Neuronal stem cell (in vitro differentiated cells): ENCODE results near the gene MAP9.
"Not testable (repeated sequence)": the region's sequence is repeated elsewhere in the genome, so short reads cannot be mapped to it uniquely, and the experiment has no call there.

ENCODE experiments used
- DNase-seq: peaks from one replicate; pipeline ENCODE4 v3.0.0-alpha.2; 2013; ENCODE audit warnings: low spot score
- H2AFZ ChIP-seq: one replicate; pipeline ENCODE4 v1.6.1; 2013; ENCODE audit warnings: mild to moderate bottlenecking, low read length, inconsistent platforms
- H2AK5ac ChIP-seq: 2 replicates; pipeline ENCODE4 v1.6.1; 2013; ENCODE audit warnings: low read depth, mild to moderate bottlenecking, inconsistent platforms, low read length, moderate library complexity, mixed read lengths
- H2BK120ac ChIP-seq: 2 replicates; pipeline ENCODE4 v1.6.1; 2013; ENCODE audit warnings: low read depth, mild to moderate bottlenecking, inconsistent platforms, low read length, moderate library complexity, mixed read lengths
- H2BK12ac ChIP-seq: one replicate; pipeline ENCODE4 v1.6.1; 2013; ENCODE audit warnings: low read length, inconsistent platforms
- H2BK15ac ChIP-seq: 2 replicates; pipeline ENCODE4 v1.6.1; 2013; ENCODE audit warnings: mild to moderate bottlenecking, low read length, inconsistent platforms, mixed read lengths
- H2BK5ac ChIP-seq: one replicate; pipeline ENCODE4 v1.6.1; 2013; ENCODE audit warnings: inconsistent platforms, mild to moderate bottlenecking, low read length, moderate library complexity
- H3K14ac ChIP-seq: one replicate; pipeline ENCODE4 v1.6.1; 2013; ENCODE audit warnings: low read length, inconsistent platforms
- H3K18ac ChIP-seq: 2 replicates; pipeline ENCODE4 v1.6.1; 2013; ENCODE audit warnings: low read length, inconsistent platforms
- H3K23ac ChIP-seq: 2 replicates; pipeline ENCODE4 v1.6.1; 2013; ENCODE audit warnings: low read depth, mild to moderate bottlenecking, mixed read lengths, low read length, inconsistent platforms; ENCODE audit not compliant: poor library complexity
- H3K27ac ChIP-seq: replicated peaks from 3 replicates; pipeline ENCODE4 v1.5.1; 2013; ENCODE audit warnings: low read length, inconsistent platforms
- H3K27me3 ChIP-seq, 3 experiments: 2 replicates each; pipeline ENCODE4 v1.6.1; 2013; ENCODE audit warnings: low read length in 3 of 3, mild to moderate bottlenecking in 2 of 3, inconsistent platforms in 1 of 3, low read depth in 1 of 3, mixed read lengths in 1 of 3, moderate library complexity in 1 of 3; ENCODE audit not compliant: control insufficient read depth in 3 of 3, insufficient read depth in 3 of 3
- H3K36me3 ChIP-seq, 2 donors: replicated peaks in 1 of 2; 2 replicates each; pipeline ENCODE4 v1.6.1; 2013; ENCODE audit warnings: low read length in 2 of 2; ENCODE audit not compliant: control insufficient read depth in 2 of 2, insufficient read depth in 2 of 2
- H3K4ac ChIP-seq: 2 replicates; pipeline ENCODE4 v1.6.1; 2013; ENCODE audit warnings: inconsistent platforms, mild to moderate bottlenecking, low read length, moderate library complexity
- H3K4me1 ChIP-seq, 2 donors: 1 replicate in 1 of 2; 2 replicates in 1 of 2; pipeline ENCODE4 v1.6.1; 2013; ENCODE audit warnings: low read length in 2 of 2, low read depth in 1 of 2; ENCODE audit not compliant: control insufficient read depth in 2 of 2, insufficient read depth in 1 of 2
- H3K4me2 ChIP-seq: one replicate; pipeline ENCODE4 v1.6.1; 2013; ENCODE audit warnings: mild to moderate bottlenecking, low read length, inconsistent platforms; ENCODE audit not compliant: insufficient read depth, poor library complexity, severe bottlenecking
- H3K4me3 ChIP-seq, 2 donors: 2 replicates each; pipeline ENCODE4 v1.5.1; 2013; ENCODE audit warnings: low read length in 2 of 2, mild to moderate bottlenecking in 2 of 2, inconsistent platforms in 1 of 2, moderate library complexity in 1 of 2
- H3K79me1 ChIP-seq: one replicate; pipeline ENCODE4 v1.6.1; 2013; ENCODE audit warnings: low read depth, mild to moderate bottlenecking, inconsistent platforms, low read length, moderate library complexity
- H3K9ac ChIP-seq: one replicate; pipeline ENCODE4 v1.6.1; 2013; ENCODE audit warnings: mild to moderate bottlenecking, low read depth, low read length, inconsistent platforms; ENCODE audit not compliant: poor library complexity
- H3K9me3 ChIP-seq, 2 donors: replicated peaks in 1 of 2; 2 replicates each; pipeline versions ENCODE3 to v1.6.1; 2013; ENCODE audit warnings: low read length in 2 of 2, mild to moderate bottlenecking in 2 of 2, inconsistent platforms in 1 of 2, low read depth in 1 of 2, mixed read lengths in 1 of 2, moderate library complexity in 1 of 2; ENCODE audit not compliant: control insufficient read depth in 2 of 2, insufficient read depth in 1 of 2
- H4K8ac ChIP-seq: one replicate; pipeline ENCODE4 v1.6.1; 2013; ENCODE audit warnings: low read depth, mild to moderate bottlenecking, inconsistent platforms, low read length, moderate library complexity
- H4K91ac ChIP-seq: one replicate; pipeline ENCODE4 v1.6.1; 2013; ENCODE audit warnings: low read length, low read depth, mild to moderate bottlenecking, inconsistent platforms; ENCODE audit not compliant: poor library complexity
- WGBS, 2 donors: extraction: QIAGEN DNeasy Blood & Tissue Kit; methylation state at CpG; one replicate each; pipeline ENCODE4 v1.1.7; 2013; ENCODE audit warnings: missing lambda C conversion rate in 2 of 2, mixed read lengths in 1 of 2; ENCODE audit not compliant: insufficient read length in 2 of 2, insufficient replicate concordance in 1 of 2; ENCODE audit errors: extremely low coverage in 2 of 2; 5-methylcytosine and 5-hydroxymethylcytosine counted together

The MAP9 gene

DNA sequence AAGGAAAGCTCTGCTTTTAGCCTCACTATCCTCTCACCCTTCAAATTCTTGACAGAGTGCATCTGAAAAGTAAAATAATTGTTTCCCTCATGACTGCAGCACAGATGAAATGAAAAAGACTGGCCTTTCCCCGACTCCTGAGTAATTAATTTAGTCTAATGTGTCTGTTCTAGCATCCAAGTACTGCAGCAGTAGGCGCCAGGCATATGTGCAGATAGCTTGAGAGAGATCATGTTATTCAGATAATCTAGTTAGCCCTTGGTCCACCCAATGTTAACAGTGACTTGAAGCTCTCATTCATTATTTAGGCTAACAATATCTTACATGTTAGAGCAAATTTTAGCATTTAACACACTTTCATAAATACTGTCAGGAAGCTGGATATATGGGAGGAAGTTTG lies 54.0 kb downstream of the MAP9 start:
- H4K91ac ChIP-seq, result no peak overlapping the region
- H3K27ac ChIP-seq, result no peak overlapping the region
- H2BK15ac ChIP-seq, result no peak overlapping the region
- H3K27me3 ChIP-seq, result no peaks in the 10 kb centered on the region
- no peak overlapping the region for H3K4me3 ChIP-seq
- no peak overlapping the region for H3K23ac ChIP-seq
- no peak overlapping the region for H3K4ac ChIP-seq
- no peaks in the 10 kb centered on the region for H3K79me1 ChIP-seq
- H4K8ac ChIP-seq, result no peak overlapping the region
- no peaks in the 10 kb centered on the region for H3K9me3 ChIP-seq
- H3K18ac ChIP-seq, result no peak overlapping the region
- no peak overlapping the region for H3K14ac ChIP-seq
- no peak overlapping the region for H3K4me2 ChIP-seq
- DNase-seq, result no peak
- H2AK5ac ChIP-seq, result no peak overlapping the region
- H2BK5ac ChIP-seq, result no peak overlapping the region
- H3K36me3 ChIP-seq, result no peaks in the 10 kb centered on the region
- no peaks in the 10 kb centered on the region for H3K4me1 ChIP-seq
- WGBS, 2 donors, result no CpG with 5 or more reads among the region's 2 CpGs
- H2BK120ac ChIP-seq, result no peak overlapping the region
- H3K9ac ChIP-seq, result no peak overlapping the region
- H2AFZ ChIP-seq, result no peak overlapping the region
- H2BK12ac ChIP-seq, result no peak overlapping the region

DNA sequence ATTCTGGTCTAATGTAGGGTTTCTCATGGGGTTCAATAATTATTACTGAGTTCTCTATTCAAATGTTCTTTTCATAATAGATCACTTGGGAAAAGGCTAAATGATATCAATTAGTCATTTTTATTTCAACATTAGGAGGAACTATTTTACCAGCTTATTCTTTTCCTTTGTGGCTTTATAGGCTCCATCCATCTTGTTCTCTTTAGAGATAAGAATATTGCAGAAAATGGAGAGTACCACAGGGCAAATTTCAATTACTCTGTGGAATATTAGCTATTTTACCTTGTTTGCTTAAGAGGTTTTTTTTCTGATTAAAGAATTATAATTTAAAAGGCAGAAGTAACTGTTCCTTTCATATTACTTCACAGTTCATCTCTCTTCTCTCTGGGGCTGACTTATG lies 55.8 kb downstream of the MAP9 start:
- Histone ChIP-seq H3K79me1 (no peaks in the 10 kb centered on the region), H3K9me3 (no peaks in the 10 kb centered on the region), H2BK15ac (no peak overlapping the region), H3K4me3 (no peak overlapping the region), H3K9ac (no peak overlapping the region), H2BK12ac (no peak overlapping the region), H3K14ac (no peak overlapping the region), H4K8ac (no peak overlapping the region), H3K18ac (no peak overlapping the region), H3K4me2 (no peak overlapping the region), H3K4me1 (no peaks in the 10 kb centered on the region), H3K27ac (no peak overlapping the region), H4K91ac (no peak overlapping the region), H3K27me3 (no peaks in the 10 kb centered on the region), H2BK120ac (no peak overlapping the region), H2BK5ac (no peak overlapping the region), H2AK5ac (no peak overlapping the region), H3K4ac (no peak overlapping the region), H2AFZ (no peak overlapping the region), H3K23ac (no peak overlapping the region), H3K36me3 (no peaks in the 10 kb centered on the region)
- no peak for DNase-seq

DNA sequence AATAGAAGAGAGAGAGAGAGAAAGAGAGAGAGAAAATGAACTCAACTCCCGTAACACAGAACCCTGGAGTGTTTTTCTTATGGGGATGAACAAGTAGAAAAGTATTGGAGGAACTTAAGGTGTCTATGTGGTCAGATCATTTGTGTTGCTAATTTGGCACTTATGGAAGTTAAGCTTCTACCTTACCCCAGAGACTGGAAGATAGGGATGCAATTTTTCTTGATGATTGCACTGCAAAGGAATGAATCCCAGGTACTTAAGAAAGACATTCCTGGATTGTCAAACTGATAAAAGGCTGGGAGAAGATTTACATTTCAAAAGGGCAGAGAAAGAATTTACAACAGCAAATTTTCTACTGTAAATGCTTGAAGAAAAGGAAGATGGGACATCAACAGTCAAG lies 57.2 kb downstream of the MAP9 start:
- Histone ChIP-seq H3K79me1 (no peaks in the 10 kb centered on the region), H3K27me3 (no peaks in the 10 kb centered on the region), H3K27ac (no peak overlapping the region), H3K18ac (no peak overlapping the region), H3K23ac (no peak overlapping the region), H2AFZ (no peak overlapping the region), H3K4me2 (no peak overlapping the region), H3K4ac (no peak overlapping the region), H4K8ac (no peak overlapping the region), H3K9me3 (peaks cover 0 to 2% of the 10 kb centered on the region in 2 donors), H2BK15ac (no peak overlapping the region), H3K36me3 (no peaks in the 10 kb centered on the region), H2AK5ac (no peak overlapping the region), H2BK120ac (no peak overlapping the region), H2BK12ac (no peak overlapping the region), H2BK5ac (no peak overlapping the region), H3K14ac (no peak overlapping the region), H3K4me3 (no peak overlapping the region), H3K9ac (no peak overlapping the region), H3K4me1 (no peaks in the 10 kb centered on the region), H4K91ac (no peak overlapping the region)
- WGBS, 2 donors, result no CpG with 5 or more reads among the region's 1 CpG
- no peak for DNase-seq

DNA sequence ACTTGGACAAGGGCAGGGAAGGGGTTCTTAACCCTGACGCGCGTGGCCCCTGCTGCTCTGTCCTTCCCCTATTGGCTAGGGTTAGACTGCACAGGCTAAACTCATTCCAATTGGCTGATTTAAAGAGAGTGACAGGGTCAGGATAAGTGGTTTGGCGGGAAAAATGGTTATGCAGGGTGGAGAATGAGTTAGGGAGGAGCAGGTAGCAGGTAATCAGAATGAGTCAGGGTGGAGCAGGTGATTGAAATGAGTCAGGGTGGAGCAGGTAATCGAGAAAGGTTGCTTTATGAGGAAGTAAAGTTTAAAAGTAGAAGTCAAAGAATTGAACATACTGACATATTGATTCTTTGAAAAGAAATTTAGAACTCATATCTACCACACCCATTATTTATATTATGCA lies 64.7 kb downstream of the MAP9 start:
- not testable (repeated sequence) for H2AFZ ChIP-seq, DNase-seq, H4K8ac ChIP-seq, H3K14ac ChIP-seq, H3K27me3 ChIP-seq, H3K9ac ChIP-seq, H2AK5ac ChIP-seq, H3K4me1 ChIP-seq, H3K4ac ChIP-seq, H3K9me3 ChIP-seq, H3K18ac ChIP-seq, H3K4me2 ChIP-seq, H3K36me3 ChIP-seq, H2BK12ac ChIP-seq, H4K91ac ChIP-seq, H2BK120ac ChIP-seq, H3K27ac ChIP-seq, H2BK5ac ChIP-seq, H3K4me3 ChIP-seq, H3K79me1 ChIP-seq, H2BK15ac ChIP-seq, H3K23ac ChIP-seq
- no CpG with 5 or more reads among the region's 5 CpGs for WGBS, 2 donors
